T-helper 1 cell treated with Interleukin-12 subunit alpha and Interleukin-12 subunit beta and Interleukin-4 antibody, amounts not matched to agents 30 μg/mL and 1 μg/mL, for 36 hours (primary cell): ENCODE measurements around the gene DOCK4.
A peak's percentile ranks its signal among the peaks of the same experiment; 100 is the strongest.
"Not testable (repeated sequence)": the region's sequence is repeated elsewhere in the genome, so short reads cannot be mapped to it uniquely, and the experiment has no call there.

ENCODE experiments used
- H3K27ac Mint-ChIP-seq: one replicate; pipeline ENCODE4 v1.8.0; 2021; ENCODE audit warnings: mild to moderate bottlenecking, mixed read lengths
- H3K27me3 Mint-ChIP-seq: one replicate; pipeline ENCODE4 v1.8.0; 2021; ENCODE audit warnings: low read depth, mixed read lengths
- H3K36me3 Mint-ChIP-seq: one replicate; pipeline ENCODE4 v1.8.0; 2021; ENCODE audit warnings: low read depth, mixed read lengths
- H3K4me1 Mint-ChIP-seq: one replicate; pipeline ENCODE4 v1.8.0; 2021; ENCODE audit warnings: low read depth, mixed read lengths
- H3K4me3 Mint-ChIP-seq: one replicate; pipeline ENCODE4 v1.8.0; 2021; ENCODE audit warnings: mild to moderate bottlenecking, moderate library complexity, mixed read lengths
- H3K9me3 Mint-ChIP-seq: one replicate; pipeline ENCODE4 v1.8.0; 2021; ENCODE audit warnings: mixed read lengths

DOCK4 gene

GRCh38 chr7:112206238-112206990 lies at the start of gene DOCK4, which contains the start of gene ZNF277:
TSS of gene DOCK4 (minus strand) at chr7:112206399. CDS start at chr7:112206138, 261 bp downstream.
TSS of gene ZNF277 (plus strand) at chr7:112206695. CDS start at chr7:112206717, 22 bp downstream.
- Mint-ChIP-seq H3K36me3 (no peaks in the 10 kb centered on the region), H3K4me3 (peak within 1 kb of the TSS; percentile 94), H3K27me3 (peaks cover 37% of the 10 kb centered on the region), H3K27ac (peak within 1 kb of the TSS; percentile 82), H3K4me1 (peaks cover 26% of the 10 kb centered on the region), H3K9me3 (no peaks in the 10 kb centered on the region)

DNA sequence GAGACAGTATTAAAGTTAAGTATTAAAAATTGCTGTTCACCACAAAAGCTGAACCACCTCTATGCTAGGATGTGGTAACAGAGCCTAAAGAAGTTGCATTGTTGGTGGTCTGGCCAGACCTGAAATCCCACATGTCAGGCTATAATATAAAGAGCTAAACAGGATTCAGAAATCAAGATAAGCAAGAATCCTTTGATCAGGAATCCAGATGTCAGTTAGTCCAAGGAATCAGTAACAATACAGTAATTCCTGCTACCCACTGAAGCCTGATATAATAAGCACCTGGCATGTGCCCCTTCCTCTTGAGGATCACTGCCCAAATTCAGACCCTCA lies 49.2 kb upstream of the DOCK4 start:
- Mint-ChIP-seq H3K27ac (no peak overlapping the region), H3K36me3 (no peaks in the 10 kb centered on the region), H3K4me1 (no peaks in the 10 kb centered on the region), H3K27me3 (no peaks in the 10 kb centered on the region), H3K9me3 (no peaks in the 10 kb centered on the region), H3K4me3 (no peak overlapping the region)

DNA sequence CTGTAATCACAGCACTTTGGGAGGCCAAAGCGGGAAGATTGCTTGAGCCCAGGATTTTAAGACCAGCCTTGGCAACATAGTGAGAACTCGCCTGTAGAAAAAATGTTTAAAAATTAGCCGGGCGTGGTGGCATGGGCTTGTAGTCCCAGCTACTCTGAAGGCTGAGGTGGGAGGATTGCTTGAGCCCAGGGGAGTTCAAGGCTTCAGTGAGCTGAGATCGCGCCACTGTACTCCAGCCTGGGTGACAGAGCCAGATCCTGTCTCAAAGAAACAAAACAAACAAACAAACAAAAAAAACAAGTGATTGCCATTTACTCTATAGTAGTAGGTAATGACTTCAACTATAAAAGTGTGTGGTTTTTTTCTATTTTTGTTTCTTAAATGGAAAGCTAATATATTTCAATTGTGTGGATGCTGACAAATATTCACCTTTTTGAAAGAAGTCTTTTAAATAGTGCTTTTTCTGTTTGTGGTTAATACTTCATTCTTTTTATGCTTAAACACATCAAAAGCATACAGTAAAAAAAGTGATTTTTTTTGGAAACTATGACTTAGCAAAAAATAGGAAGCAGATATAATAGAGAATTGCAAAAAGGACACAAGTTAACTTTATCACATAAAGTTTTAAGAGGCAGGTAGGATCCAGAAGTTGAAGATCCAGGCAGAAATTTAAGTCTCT lies 48.6 kb upstream of the DOCK4 start:
- Mint-ChIP-seq H3K4me1 (no peaks in the 10 kb centered on the region), H3K27me3 (no peaks in the 10 kb centered on the region), H3K9me3 (no peaks in the 10 kb centered on the region), H3K36me3 (no peaks in the 10 kb centered on the region), H3K27ac (no peak overlapping the region), H3K4me3 (no peak overlapping the region)

GRCh38 chr7:112254156-112254555 lies 48.0 kb upstream of the DOCK4 start:
- H3K4me1 Mint-ChIP-seq, result no peaks in the 10 kb centered on the region

GRCh38 chr7:112252691-112253090 lies 46.5 kb upstream of the DOCK4 start:
- H3K4me3 Mint-ChIP-seq, result no peak overlapping the region
- no peaks in the 10 kb centered on the region for H3K9me3 Mint-ChIP-seq
- H3K27ac Mint-ChIP-seq, result no peak overlapping the region
- H3K4me1 Mint-ChIP-seq, result no peaks in the 10 kb centered on the region
- no peaks in the 10 kb centered on the region for H3K36me3 Mint-ChIP-seq
- H3K27me3 Mint-ChIP-seq, result no peaks in the 10 kb centered on the region

More at GRCh38 chr7:112254156-112254555, 48.0 kb upstream of the DOCK4 start:
- no peak overlapping the region for H3K4me3 Mint-ChIP-seq
- no peak overlapping the region for H3K27ac Mint-ChIP-seq
- H3K36me3 Mint-ChIP-seq, result no peaks in the 10 kb centered on the region
- no peaks in the 10 kb centered on the region for H3K9me3 Mint-ChIP-seq
- H3K27me3 Mint-ChIP-seq, result no peaks in the 10 kb centered on the region

DNA sequence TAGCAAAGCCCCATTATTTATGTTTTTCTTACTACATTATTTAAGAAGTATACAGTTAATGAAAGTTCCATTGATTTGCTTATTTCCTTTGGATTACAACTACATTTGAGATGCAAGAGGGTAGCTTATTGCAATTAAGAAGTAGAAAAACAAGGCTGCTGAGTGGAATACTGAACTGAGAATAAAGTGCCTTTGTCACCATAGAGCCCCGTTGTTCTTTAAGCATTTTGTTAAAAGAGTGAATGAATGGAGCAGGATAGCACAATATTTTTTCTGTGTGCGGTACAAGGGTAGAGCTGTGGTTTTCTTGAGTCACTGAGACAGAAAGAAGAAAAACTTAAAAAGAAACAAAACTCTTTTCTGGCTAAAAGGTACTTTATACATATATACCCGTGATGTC lies 45.9 kb upstream of the DOCK4 start:
- Mint-ChIP-seq H3K27ac (no peak overlapping the region), H3K36me3 (no peaks in the 10 kb centered on the region), H3K9me3 (no peaks in the 10 kb centered on the region), H3K27me3 (no peaks in the 10 kb centered on the region), H3K4me1 (no peaks in the 10 kb centered on the region), H3K4me3 (no peak overlapping the region)

DNA sequence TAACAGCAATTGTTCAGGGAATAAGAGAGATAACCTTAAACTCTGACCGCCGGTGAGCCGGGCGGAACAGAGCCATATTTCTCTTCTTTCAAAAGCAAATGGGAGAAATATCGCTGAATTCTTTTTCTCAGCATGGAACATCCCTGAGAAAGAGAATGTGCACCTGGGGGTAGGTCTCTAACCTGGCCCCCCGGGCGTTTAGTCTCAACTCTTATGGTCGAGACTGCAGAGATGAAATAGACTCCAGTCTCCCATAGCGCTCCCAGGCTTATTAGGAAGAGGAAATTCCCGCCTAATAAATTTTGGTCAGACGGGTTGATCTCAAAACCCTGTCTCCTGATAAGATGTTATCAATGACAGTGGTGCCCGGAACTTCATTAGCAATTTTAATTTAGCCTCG lies 43.8 kb upstream of the DOCK4 start:
- not testable (repeated sequence) for H3K36me3 Mint-ChIP-seq, H3K4me3 Mint-ChIP-seq, H3K27me3 Mint-ChIP-seq, H3K27ac Mint-ChIP-seq, H3K9me3 Mint-ChIP-seq, H3K4me1 Mint-ChIP-seq

- no peaks in the 10 kb centered on the region for H3K36me3 Mint-ChIP-seq
- H3K4me1 Mint-ChIP-seq, result no peaks in the 10 kb centered on the region
- H3K9me3 Mint-ChIP-seq, result no peaks in the 10 kb centered on the region
- no peaks in the 10 kb centered on the region for H3K27me3 Mint-ChIP-seq
- H3K4me3 Mint-ChIP-seq, result no peak overlapping the region
- no peak overlapping the region for H3K27ac Mint-ChIP-seq
These were observed 42.4 kb upstream of the DOCK4 start for GRCh38 chr7:112248598-112248997.

- H3K4me3 Mint-ChIP-seq, result no peak overlapping the region
- H3K4me1 Mint-ChIP-seq, result no peaks in the 10 kb centered on the region
- H3K27ac Mint-ChIP-seq, result peak overlapping the region; percentile 5
- H3K27me3 Mint-ChIP-seq, result no peaks in the 10 kb centered on the region
- peaks cover 6% of the 10 kb centered on the region for H3K9me3 Mint-ChIP-seq
- no peaks in the 10 kb centered on the region for H3K36me3 Mint-ChIP-seq
These were observed 32.8 kb upstream of the DOCK4 start for GRCh38 chr7:112238852-112239610.

GRCh38 chr7:112238330-112238729 lies 32.1 kb upstream of the DOCK4 start:
- no peak overlapping the region for H3K4me3 Mint-ChIP-seq
- H3K4me1 Mint-ChIP-seq, result no peaks in the 10 kb centered on the region
- H3K9me3 Mint-ChIP-seq, result peaks cover 6% of the 10 kb centered on the region
- no peak overlapping the region for H3K27ac Mint-ChIP-seq
- peaks cover under 1% of the 10 kb centered on the region for H3K36me3 Mint-ChIP-seq
- no peaks in the 10 kb centered on the region for H3K27me3 Mint-ChIP-seq

GRCh38 chr7:112236597-112236996 lies 30.4 kb upstream of the DOCK4 start:
- no peak overlapping the region for H3K4me3 Mint-ChIP-seq
- H3K27ac Mint-ChIP-seq, result no peak overlapping the region
- H3K36me3 Mint-ChIP-seq, result peaks cover 3% of the 10 kb centered on the region

DNA sequence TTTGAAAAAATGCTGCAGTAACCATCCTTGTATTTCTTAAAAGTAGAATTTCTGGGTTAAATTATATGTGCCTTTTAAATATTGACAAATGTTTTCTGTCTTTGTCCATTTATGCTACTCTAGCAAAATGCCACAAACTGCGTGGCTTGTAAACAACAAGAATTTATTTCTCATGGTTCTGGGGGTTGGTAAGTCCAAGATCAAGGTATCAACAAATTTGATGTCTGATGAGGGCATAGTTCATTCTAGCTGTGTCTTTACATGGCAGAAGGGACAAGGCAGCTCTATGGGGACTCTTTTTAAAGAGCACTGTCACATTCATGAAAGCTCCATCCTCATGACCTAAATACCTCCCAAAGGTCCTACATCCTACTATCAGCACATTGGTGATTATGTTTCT lies 27.9 kb upstream of the DOCK4 start:
- H3K4me3 Mint-ChIP-seq, result no peak overlapping the region
- no peaks in the 10 kb centered on the region for H3K4me1 Mint-ChIP-seq
- H3K36me3 Mint-ChIP-seq, result peaks cover 3% of the 10 kb centered on the region
- no peaks in the 10 kb centered on the region for H3K27me3 Mint-ChIP-seq
- no peaks in the 10 kb centered on the region for H3K9me3 Mint-ChIP-seq
- H3K27ac Mint-ChIP-seq, result no peak overlapping the region

More at GRCh38 chr7:112236597-112236996, 30.4 kb upstream of the DOCK4 start:
- peaks cover 5% of the 10 kb centered on the region for H3K9me3 Mint-ChIP-seq
- no peaks in the 10 kb centered on the region for H3K27me3 Mint-ChIP-seq
- H3K4me1 Mint-ChIP-seq, result no peaks in the 10 kb centered on the region

DNA sequence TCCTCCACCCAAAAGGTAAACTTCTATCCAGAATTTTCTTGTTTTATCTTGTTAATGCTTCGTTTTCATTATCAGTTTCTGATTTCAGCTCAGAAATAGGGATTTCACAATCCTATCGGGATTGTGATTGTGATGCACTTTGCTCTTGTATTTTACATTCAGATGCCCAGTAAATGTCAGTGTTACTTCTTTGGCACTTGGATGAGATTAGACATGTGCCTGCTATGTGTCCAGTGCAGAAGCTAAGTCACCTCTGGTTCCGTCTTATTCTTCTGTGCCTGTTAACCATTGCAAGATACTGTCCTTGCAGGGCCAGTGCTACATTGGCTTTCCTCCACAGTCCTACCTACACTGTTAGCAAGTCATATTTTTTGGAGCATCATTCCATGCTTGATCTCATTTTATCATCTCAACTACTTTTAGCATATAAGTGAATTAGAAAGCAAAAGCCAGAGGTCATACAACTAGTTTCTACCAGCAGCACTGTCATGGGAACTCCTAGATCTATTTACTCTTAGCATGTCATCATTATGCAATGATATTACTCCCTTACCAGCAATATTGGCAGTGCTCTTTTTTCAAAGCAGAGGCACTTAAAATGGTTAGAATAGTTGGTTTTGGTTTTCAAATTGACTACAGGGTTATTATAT lies 27.0 kb upstream of the DOCK4 start:
- no peaks in the 10 kb centered on the region for H3K27me3 Mint-ChIP-seq
- no peak overlapping the region for H3K27ac Mint-ChIP-seq
- H3K4me3 Mint-ChIP-seq, result no peak overlapping the region
- peaks cover 3% of the 10 kb centered on the region for H3K36me3 Mint-ChIP-seq
- H3K9me3 Mint-ChIP-seq, result no peaks in the 10 kb centered on the region
- H3K4me1 Mint-ChIP-seq, result no peaks in the 10 kb centered on the region

DNA sequence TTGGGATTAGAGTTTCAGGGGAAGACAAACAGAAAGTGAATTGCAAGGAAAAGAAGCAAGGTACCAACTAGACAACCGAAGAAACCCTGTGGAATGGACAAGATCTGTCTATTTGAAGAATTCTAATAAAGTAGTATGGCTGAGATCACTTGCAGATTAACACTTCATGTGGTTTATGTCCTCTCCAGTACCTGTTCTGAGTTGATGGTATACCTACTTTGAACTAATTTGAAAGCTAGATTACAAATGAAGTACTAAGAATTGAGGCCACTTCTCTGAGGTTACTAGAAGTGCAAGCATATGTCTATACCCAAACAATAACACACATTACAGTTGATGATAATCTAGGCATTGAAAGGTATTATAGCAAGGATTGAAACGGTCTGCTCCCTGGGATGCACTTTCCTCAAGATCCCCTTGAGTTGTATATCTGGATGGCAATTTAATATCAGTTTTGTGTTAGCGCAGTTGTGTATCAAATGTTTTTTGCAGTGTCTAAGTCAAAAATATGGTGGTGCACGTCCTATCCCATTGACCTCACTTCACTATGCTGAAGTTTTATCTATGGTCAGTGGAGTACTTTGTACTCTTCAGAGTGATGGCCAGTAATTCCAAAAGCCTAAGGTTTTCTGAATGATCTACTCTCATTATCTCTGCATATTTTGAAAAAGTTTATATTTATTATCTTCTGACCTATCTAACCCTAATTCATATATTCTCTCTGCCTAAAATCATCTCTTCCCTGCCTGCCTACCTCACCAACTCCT lies 26.2 kb upstream of the DOCK4 start:
- Mint-ChIP-seq H3K27ac (no peak overlapping the region), H3K9me3 (no peaks in the 10 kb centered on the region), H3K4me3 (no peak overlapping the region), H3K4me1 (no peaks in the 10 kb centered on the region), H3K27me3 (no peaks in the 10 kb centered on the region), H3K36me3 (peaks cover 3% of the 10 kb centered on the region)
